K562 (cell line): Measurements from ENCODE around the gene DPYSL4. TPM values are rescaled to one million over a fixed set of nuclear protein-coding genes. Genes with fewer than 3 reads are reported as not detected.

Experiments used
- CBX2 ChIP-seq: fragments of 200-600 bp; sonication (generic); IDR thresholded peaks from one replicate; pipeline ENCODE4 v1.6.1; 2012; ENCODE audit warnings: mild to moderate bottlenecking, low read length, inconsistent platforms; ENCODE audit not compliant: insufficient read depth, poor library complexity, severe bottlenecking
- CBX5 ChIP-seq: IDR thresholded peaks from 2 replicates; pipeline ENCODE4 v1.6.1; 2014; ENCODE audit warnings: low read depth, borderline replicate concordance
- CCNT2 ChIP-seq: IDR thresholded peaks from 2 replicates; pipeline ENCODE4 v1.6.1; 2011; ENCODE audit warnings: borderline replicate concordance, low read depth, mild to moderate bottlenecking, moderate library complexity, mixed read lengths, low read length; ENCODE audit not compliant: insufficient read length; ENCODE audit errors: extremely low read depth
- CTCF ChIP-seq, 3 experiments: IDR thresholded peaks in 2 of 3; conservative IDR thresholded peaks in 1 of 3; 2 replicates each; pipeline ENCODE4 v1.5.1; 2011 to 2012; ENCODE audit warnings: low read length in 3 of 3, mild to moderate bottlenecking in 3 of 3, control low read depth in 2 of 3, improper control_type of control experiment in 1 of 3, inconsistent platforms in 1 of 3, low read depth in 1 of 3, mixed read lengths in 1 of 3, moderate library complexity in 1 of 3; ENCODE audit not compliant: insufficient read depth in 2 of 3
- DLX4 ChIP-seq: fragments of 250-450 bp; sonication (Bioruptor Pico); IDR thresholded peaks from 2 replicates; pipeline ENCODE4 v1.6.1; 2021; ENCODE audit warnings: mild to moderate bottlenecking
- E2F6 ChIP-seq, 2 experiments: IDR thresholded peaks; 2 replicates each; pipeline ENCODE4 v1.6.1; 2011; ENCODE audit warnings: borderline replicate concordance in 1 of 2, control low read depth in 1 of 2, low read depth in 1 of 2, low read length in 1 of 2, mild to moderate bottlenecking in 1 of 2, mixed read lengths in 1 of 2, moderate library complexity in 1 of 2; ENCODE audit not compliant: insufficient read depth in 1 of 2, insufficient read length in 1 of 2, poor library complexity in 1 of 2, severe bottlenecking in 1 of 2; ENCODE audit errors: extremely low read depth in 1 of 2
- MBD2 ChIP-seq: sonication (generic); IDR thresholded peaks from 2 replicates; pipeline ENCODE4 v1.6.1; 2016; ENCODE audit warnings: low read depth, borderline replicate concordance
- MCM2 ChIP-seq: fragments of 450-650 bp; IDR thresholded peaks from 2 replicates; pipeline ENCODE4 v1.6.1; 2017; ENCODE audit warnings: low read depth, mild to moderate bottlenecking
- NR0B1 ChIP-seq: fragments of 450-650 bp; IDR thresholded peaks from one replicate; pipeline ENCODE4 v1.6.1; 2018; ENCODE audit warnings: mild to moderate bottlenecking, moderate library complexity; ENCODE audit not compliant: partially characterized antibody
- RAD21 ChIP-seq, 2 experiments: fragments of 250-450 bp in 1 of 2; fragments of 450-650 bp in 1 of 2; sonication (Bioruptor Pico) in 1 of 2; formaldehyde crosslinking in 1 of 2; IDR thresholded peaks in 1 of 2; conservative IDR thresholded peaks in 1 of 2; 2 replicates each; pipeline versions ENCODE4 v1.4.0 to v1.8.0; 2020 to 2022; ENCODE audit warnings: mild to moderate bottlenecking in 2 of 2, moderate library complexity in 1 of 2
- RBFOX2 ChIP-seq: fragments of 200-400 bp; formaldehyde crosslinking; IDR thresholded peaks from 2 replicates; pipeline ENCODE4 v1.6.1; 2017; ENCODE audit warnings: low read depth, mild to moderate bottlenecking, low read length, moderate library complexity
- RBM25 ChIP-seq: fragments of 200-400 bp; formaldehyde crosslinking; IDR thresholded peaks from 2 replicates; pipeline ENCODE4 v1.6.1; 2018; ENCODE audit warnings: low read length, low read depth, moderate library complexity; ENCODE audit not compliant: severe bottlenecking
- SMARCE1 ChIP-seq: fragments of 450-650 bp; IDR thresholded peaks from 2 replicates; pipeline ENCODE4 v1.7.1; 2016; ENCODE audit warnings: mild to moderate bottlenecking
- SP1 ChIP-seq: sonication (generic); formaldehyde crosslinking; IDR thresholded peaks from 2 replicates; pipeline ENCODE4 v1.8.1; 2022; ENCODE audit warnings: mild to moderate bottlenecking, missing genetic modification reagents
- TAF15 ChIP-seq: fragments of 200-400 bp; formaldehyde crosslinking; IDR thresholded peaks from 2 replicates; pipeline ENCODE4 v1.6.1; 2017; ENCODE audit warnings: mild to moderate bottlenecking, low read depth, low read length, moderate library complexity
- ZBTB5 ChIP-seq: fragments of 450-650 bp; IDR thresholded peaks from 2 replicates; pipeline ENCODE4 v1.6.1; 2017; ENCODE audit warnings: antibody characterized with exemption
- ZFP36 ChIP-seq: fragments of 150-350 bp; IDR thresholded peaks from 2 replicates; pipeline ENCODE4 v1.6.1; 2018; ENCODE audit warnings: low read length, low read depth; ENCODE audit not compliant: partially characterized antibody
- ZNF436 ChIP-seq: fragments of 250-450, 450-650 bp; sonication (Bioruptor Pico); formaldehyde crosslinking; IDR thresholded peaks from 2 replicates; pipeline ENCODE4 v1.7.0; 2020; ENCODE audit warnings: mild to moderate bottlenecking
- polyA plus RNA-seq, 8 experiments: library from polyadenylated mRNA; depleted of rRNA in 4 of 8; stranded (reverse) in 5 of 8; unstranded in 3 of 8; fragments of >200 nt; fragmentation: Nextera tagmentation in 2 of 8; fragmentation: Illumina TruSeq in 1 of 8; extraction: Ambion mirVana in 2 of 8; extraction: Trizol in 1 of 8; gene quantifications; 2 replicates each; pipeline versions ENCODE4 v1.2.1 to v1.2.3, GENCODE V29; 2011 to 2014; ENCODE audit warnings: inconsistent platforms in 1 of 8, missing spikeins in 1 of 8
- total RNA-seq, 7 experiments: library from RNA; depleted of rRNA in 6 of 7; stranded (reverse); fragments of >200 nt in 6 of 7; fragmentation: Illumina TruSeq in 2 of 7; extraction: Trizol in 2 of 7; gene quantifications; 2 replicates each; pipeline versions ENCODE4 v1.2.1 to v1.2.3, GENCODE V29; 2011 to 2021; ENCODE audit warnings: low replicate concordance in 1 of 7
- TF ChIP-seq, protein P1 (sequence below): fragments of 450-650 bp; formaldehyde crosslinking; IDR thresholded peaks from 2 replicates; pipeline ENCODE4 v1.4.0; 2020; ENCODE audit warnings: mild to moderate bottlenecking, mixed read lengths

Gene DPYSL4
- total and polyA plus RNA-seq, 9 of the 15 experiments (the other 6 are each of a cell fraction or from before 2014, with no cell fraction given): 0.03 TPM; not detected in 8

- TF ChIP-seq ZBTB5: no peak
- TF ChIP-seq CBX2: no peak
- peak in 1 of 2 experiments; percentile 65 for TF ChIP-seq E2F6 (IDR thresholded peaks at IDR 0.05; ENCODE audit: borderline replicate concordance in 1 of 2, extremely low read depth in 1 of 2, insufficient read depth in 1 of 2, insufficient read length in 1 of 2, low read depth in 1 of 2, low read length in 1 of 2, poor library complexity in 1 of 2, severe bottlenecking in 1 of 2)
- TF ChIP-seq RBM25: no peak
- TF ChIP-seq CTCF (IDR thresholded peaks at IDR 0.05 in 2 of 3, conservative IDR thresholded peaks at IDR 0.05 in 1 of 3; ENCODE audit: insufficient read depth in 2 of 3, low read depth in 1 of 3, low read length in 3 of 3): peak; percentile 91 to 100 (median 99)
- no peak for TF ChIP-seq CCNT2
- TF ChIP-seq RAD21 (CRISPR knock-in tag; conservative IDR thresholded peaks at IDR 0.05 in 1 of 2, IDR thresholded peaks at IDR 0.05 in 1 of 2): peak; percentile 89 to 94
- no peak for TF ChIP-seq TAF15
- TF ChIP-seq SMARCE1: no peak
- TF ChIP-seq ZFP36: no peak
- TF ChIP-seq CBX5: no peak
- TF ChIP-seq MBD2: no peak
- TF ChIP-seq MCM2: no peak
- no peak for TF ChIP-seq SP1 (CRISPR knock-in tag)
- TF ChIP-seq NR0B1: no peak
- TF ChIP-seq, protein P1, sequence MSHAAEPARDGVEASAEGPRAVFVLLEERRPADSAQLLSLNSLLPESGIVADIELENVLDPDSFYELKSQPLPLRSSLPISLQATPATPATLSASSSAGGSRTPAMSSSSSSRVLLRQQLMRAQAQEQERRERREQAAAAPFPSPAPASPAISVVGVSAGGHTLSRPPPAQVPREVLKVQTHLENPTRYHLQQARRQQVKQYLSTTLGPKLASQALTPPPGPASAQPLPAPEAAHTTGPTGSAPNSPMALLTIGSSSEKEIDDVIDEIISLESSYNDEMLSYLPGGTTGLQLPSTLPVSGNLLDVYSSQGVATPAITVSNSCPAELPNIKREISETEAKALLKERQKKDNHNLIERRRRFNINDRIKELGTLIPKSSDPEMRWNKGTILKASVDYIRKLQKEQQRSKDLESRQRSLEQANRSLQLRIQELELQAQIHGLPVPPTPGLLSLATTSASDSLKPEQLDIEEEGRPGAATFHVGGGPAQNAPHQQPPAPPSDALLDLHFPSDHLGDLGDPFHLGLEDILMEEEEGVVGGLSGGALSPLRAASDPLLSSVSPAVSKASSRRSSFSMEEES: no peak
- no peak for TF ChIP-seq ZNF436 (CRISPR knock-in tag)
- no peak for TF ChIP-seq DLX4
- no peak for TF ChIP-seq RBFOX2
Observed at GRCh38 chr10:132223156-132223590, 36.4 kb downstream of the DPYSL4 start (continued).
